Measurements from ENCODE around the gene NOTCH4. TPM values are rescaled to one million over a fixed set of nuclear protein-coding genes. Genes with fewer than 3 reads are reported as not detected.

The NOTCH4 gene
- total RNA-seq, 2 experiments from 2014 or later = 0.47 to 0.53 TPM

GRCh38 chr6:32216285-32216684 lies 7.6 kb downstream of the NOTCH4 start:
- H3K4me1 ChIP-seq (ENCODE audit: insufficient read depth, low read length) = no peaks in the 10 kb centered on the region
- no peak overlapping the region for H3K27ac ChIP-seq (ENCODE audit: low read depth in 1 of 2, low read length in 2 of 2)
- H3K9me3 ChIP-seq (ENCODE audit: control insufficient read depth in 1 of 2, insufficient read depth in 1 of 2, low read length in 2 of 2) = no peaks in the 10 kb centered on the region
- no peak overlapping the region for H3K4me3 Mint-ChIP-seq
- ChIA-PET CTCF (no interaction called here), POLR2A (no interaction called here)
- no peaks in the 10 kb centered on the region for H3K9me3 Mint-ChIP-seq
- H3K27me3 ChIP-seq (ENCODE audit: control insufficient read depth in 1 of 2, insufficient read depth in 2 of 2, low read length in 2 of 2) = peaks cover 0 to 3% of the 10 kb centered on the region in 2 experiments
- no peak overlapping the region for H3K4me3 ChIP-seq (ENCODE audit: low read length)
- ATAC-seq (ENCODE audit: poor library complexity) (no peak), DNase-seq (no peak)
- intact Hi-C loops (cut with DNase I, micrococcal nuclease) = no loop called here
- no peak for TF ChIP-seq CTCF (IDR thresholded peaks at IDR 0.05)
- no peaks in the 10 kb centered on the region for H3K36me3 Mint-ChIP-seq (ENCODE audit: low read depth)
- no peaks in the 10 kb centered on the region for H3K27me3 Mint-ChIP-seq
- H3K27ac Mint-ChIP-seq = no peak overlapping the region
- no peaks in the 10 kb centered on the region for H3K36me3 ChIP-seq (ENCODE audit: insufficient read depth, low read length)
- no peaks in the 10 kb centered on the region for H3K4me1 Mint-ChIP-seq (ENCODE audit: low read depth)

GRCh38 chr6:32215617-32216016 lies 8.2 kb downstream of the NOTCH4 start:
- no peaks in the 10 kb centered on the region for H3K36me3 Mint-ChIP-seq (ENCODE audit: low read depth)
- Histone ChIP-seq H3K9me3 (ENCODE audit: control insufficient read depth in 1 of 2, insufficient read depth in 1 of 2, low read length in 2 of 2) (no peaks in the 10 kb centered on the region), H3K27ac (ENCODE audit: low read depth in 1 of 2, low read length in 2 of 2) (no peak overlapping the region), H3K4me3 (ENCODE audit: low read length) (no peak overlapping the region), H3K27me3 (ENCODE audit: control insufficient read depth in 1 of 2, insufficient read depth in 2 of 2, low read length in 2 of 2) (peaks cover 0 to 3% of the 10 kb centered on the region in 2 experiments), H3K4me1 (ENCODE audit: insufficient read depth, low read length) (no peaks in the 10 kb centered on the region), H3K36me3 (ENCODE audit: insufficient read depth, low read length) (no peaks in the 10 kb centered on the region)
- H3K27ac Mint-ChIP-seq = no peak overlapping the region
- no peaks in the 10 kb centered on the region for H3K27me3 Mint-ChIP-seq
- no peak for TF ChIP-seq CTCF (IDR thresholded peaks at IDR 0.05)
- ChIA-PET POLR2A (no interaction called here), CTCF (no interaction called here)
- no peak for DNase-seq
- no peaks in the 10 kb centered on the region for H3K4me1 Mint-ChIP-seq (ENCODE audit: low read depth)
- H3K4me3 Mint-ChIP-seq = no peak overlapping the region
- no peaks in the 10 kb centered on the region for H3K9me3 Mint-ChIP-seq
- no peak for ATAC-seq (ENCODE audit: poor library complexity)
- intact Hi-C loops (cut with DNase I, micrococcal nuclease) = no loop called here

GRCh38 chr6:32214126-32214525 lies 9.7 kb downstream of the NOTCH4 start:
- ChIA-PET POLR2A (no interaction called here), CTCF (interaction anchor here (0.6 kb wide), 1 partner anchor 82 kb away, joined by 3 read pairs; no protein-coding TSS in a partner anchor)
- H3K36me3 ChIP-seq (ENCODE audit: insufficient read depth, low read length) = no peaks in the 10 kb centered on the region
- H3K27me3 ChIP-seq (ENCODE audit: control insufficient read depth in 1 of 2, insufficient read depth in 2 of 2, low read length in 2 of 2) = peaks cover 0 to 3% of the 10 kb centered on the region in 2 experiments
- intact Hi-C loops (cut with DNase I, micrococcal nuclease) = no loop called here
- no peaks in the 10 kb centered on the region for H3K4me1 ChIP-seq (ENCODE audit: insufficient read depth, low read length)
- H3K4me3 ChIP-seq (ENCODE audit: low read length) = no peak overlapping the region
- Mint-ChIP-seq H3K9me3 (no peaks in the 10 kb centered on the region), H3K4me3 (no peak overlapping the region), H3K27ac (no peak overlapping the region), H3K4me1 (ENCODE audit: low read depth) (no peaks in the 10 kb centered on the region), H3K36me3 (ENCODE audit: low read depth) (no peaks in the 10 kb centered on the region), H3K27me3 (no peaks in the 10 kb centered on the region)
- H3K27ac ChIP-seq (ENCODE audit: low read depth in 1 of 2, low read length in 2 of 2) = no peak overlapping the region
- no peak for TF ChIP-seq CTCF (IDR thresholded peaks at IDR 0.05)
- ATAC-seq (ENCODE audit: poor library complexity) = no peak
- no peak for DNase-seq
- no peaks in the 10 kb centered on the region for H3K9me3 ChIP-seq (ENCODE audit: control insufficient read depth in 1 of 2, insufficient read depth in 1 of 2, low read length in 2 of 2)

Measured in CD4-positive, alpha-beta T cell (primary cell).